MCF 10A (cell line): ENCODE measurements around the gene CHCHD3. TPM values are rescaled to one million over a fixed set of nuclear protein-coding genes. Genes with fewer than 3 reads are reported as not detected.

Experiments
- BruUV-seq: library from RNA; stranded (reverse); fragments of 400-500 nt; replicated peaks from 2 replicates; lab custom pipeline; 2021; lab: Mats Ljungman, UMichigan
- CTCF ChIA-PET: fragments of 300-600 bp; sonication (Branson Sonifier 250); formaldehyde crosslinking; extraction: SDS; loops from one replicate; lab custom pipeline; 2021; ENCODE audit warnings: antibody characterized with exemption, inconsistent platforms; lab: Yijun Ruan, JAX
- POLR2A ChIA-PET: fragments of 300-600, 350-650 bp; sonication (Branson Sonifier 250); formaldehyde crosslinking; extraction: SDS; loops from one replicate; lab custom pipeline; 2020; ENCODE audit warnings: antibody characterized with exemption, inconsistent platforms; lab: Yijun Ruan, JAX
- DNase-seq: peaks from one replicate; pipeline ENCODE4 v3.0.0-alpha.2; 2018; ENCODE audit not compliant: unreplicated experiment
- H3K27ac Mint-ChIP-seq: one replicate; pipeline ENCODE4 v1.8.0; 2022; ENCODE audit warnings: mild to moderate bottlenecking, low read depth, mixed read lengths; ENCODE audit not compliant: unreplicated experiment
- H3K27me3 Mint-ChIP-seq: one replicate; pipeline ENCODE4 v1.8.0; 2022; ENCODE audit warnings: mixed read lengths; ENCODE audit not compliant: insufficient read depth, unreplicated experiment
- H3K36me3 Mint-ChIP-seq: one replicate; pipeline ENCODE4 v1.8.0; 2022; ENCODE audit warnings: mild to moderate bottlenecking, moderate library complexity, mixed read lengths; ENCODE audit not compliant: insufficient read depth, unreplicated experiment
- H3K4me1 Mint-ChIP-seq: one replicate; pipeline ENCODE4 v1.8.0; 2022; ENCODE audit warnings: mixed read lengths; ENCODE audit not compliant: insufficient read depth, unreplicated experiment
- H3K4me3 Mint-ChIP-seq: one replicate; pipeline ENCODE4 v1.8.0; 2022; ENCODE audit warnings: mild to moderate bottlenecking, moderate library complexity, mixed read lengths; ENCODE audit not compliant: unreplicated experiment
- H3K9me3 Mint-ChIP-seq: one replicate; pipeline ENCODE4 v1.8.0; 2022; ENCODE audit warnings: mixed read lengths; ENCODE audit not compliant: unreplicated experiment
- CTCF ChIP-seq: fragments of 200-600 bp; IDR thresholded peaks from one replicate; pipeline ENCODE4 v1.8.0; 2022; ENCODE audit warnings: antibody characterized with exemption, mild to moderate bottlenecking; ENCODE audit not compliant: unreplicated experiment
- intact Hi-C: fragments of 100-400 bp; cut with micrococcal nuclease; formaldehyde crosslinking; loops from 2 replicates; pipeline ENCODE4 v1.14.1; 2022
- total RNA-seq: library from RNA; stranded (reverse); gene quantifications from 2 replicates; pipeline ENCODE4 v1.2.3, GENCODE V29; 2022

CHCHD3 gene
- total RNA-seq, 1 experiment from 2014 or later = 102 TPM

DNA sequence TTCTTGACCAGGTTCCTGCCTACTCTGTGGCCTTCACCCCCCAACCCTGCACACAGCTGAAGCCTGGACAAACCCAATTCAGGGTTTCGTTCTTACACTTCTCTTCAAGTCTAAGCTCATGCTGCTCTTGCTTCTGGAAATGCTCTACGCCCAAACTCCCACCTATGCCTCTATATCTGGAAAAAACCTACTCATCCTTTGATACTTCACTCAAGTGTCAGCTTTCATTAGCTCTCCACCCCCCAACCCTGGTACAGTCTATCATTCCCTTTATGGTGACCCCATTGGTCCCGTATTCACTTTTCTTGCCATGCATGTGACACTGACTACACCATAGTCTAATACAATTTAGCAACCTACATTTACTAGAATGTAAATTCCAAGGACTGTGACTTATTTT is 284.7 kb downstream of the CHCHD3 start:
- no peak overlapping the region for H3K27ac Mint-ChIP-seq
- H3K36me3 Mint-ChIP-seq = peaks cover 25% of the 10 kb centered on the region
- H3K27me3 Mint-ChIP-seq = no peaks in the 10 kb centered on the region
- peaks cover 7% of the 10 kb centered on the region for H3K4me1 Mint-ChIP-seq
- H3K9me3 Mint-ChIP-seq = no peaks in the 10 kb centered on the region
- intact Hi-C loops = no loop called here
- CTCF ChIA-PET = no interaction called here
- no TSS peak for BruUV-seq
- no peak for DNase-seq
- POLR2A ChIA-PET = no interaction called here
- no peak overlapping the region for H3K4me3 Mint-ChIP-seq
- TF ChIP-seq CTCF = no peak

DNA sequence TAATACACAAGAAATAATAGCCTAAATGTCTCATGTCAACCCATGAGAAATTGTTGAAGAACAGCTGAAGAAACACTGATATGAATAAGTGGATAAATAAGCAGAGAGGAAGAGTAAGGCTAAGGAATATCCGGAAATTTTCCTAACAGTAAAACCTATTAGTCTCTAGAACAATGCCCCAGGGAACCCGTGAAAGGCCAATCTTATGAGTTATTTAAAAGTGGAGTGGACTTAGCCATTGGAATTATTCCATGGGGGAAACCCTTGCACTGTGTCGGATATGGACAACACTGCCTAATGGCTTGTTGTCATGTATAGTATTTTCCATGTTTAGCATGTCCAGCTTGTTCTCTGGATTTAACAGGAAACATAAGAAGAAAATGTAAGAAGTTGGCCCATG is 288.4 kb downstream of the CHCHD3 start:
- Mint-ChIP-seq H3K4me1 (no peaks in the 10 kb centered on the region), H3K9me3 (no peaks in the 10 kb centered on the region), H3K36me3 (peaks cover 21% of the 10 kb centered on the region), H3K27ac (no peak overlapping the region), H3K4me3 (no peak overlapping the region), H3K27me3 (no peaks in the 10 kb centered on the region)
- no peak for TF ChIP-seq CTCF
- ChIA-PET POLR2A (no interaction called here), CTCF (interaction anchor here (1.0 kb wide), 1 partner anchor 8 kb away, joined by 4 read pairs; no protein-coding TSS in a partner anchor)
- BruUV-seq = no TSS peak
- intact Hi-C loops = no loop called here
- no peak for DNase-seq

- TF ChIP-seq CTCF = no peak
- H3K27ac Mint-ChIP-seq = no peak overlapping the region
- no peak overlapping the region for H3K4me3 Mint-ChIP-seq
- CTCF ChIA-PET = interaction anchor here (0.5 to 0.6 kb wide), 2 partner anchors 60 to 1856 kb away, joined by 3 read pairs; no protein-coding TSS in a partner anchor
- intact Hi-C loops = no loop called here
- peaks cover 20% of the 10 kb centered on the region for H3K36me3 Mint-ChIP-seq
- H3K9me3 Mint-ChIP-seq = no peaks in the 10 kb centered on the region
- POLR2A ChIA-PET = interaction anchor here (0.9 kb wide), 1 partner anchor 11 kb away, joined by 4 read pairs; no protein-coding TSS in a partner anchor
- no peaks in the 10 kb centered on the region for H3K4me1 Mint-ChIP-seq
- DNase-seq = no peak
- H3K27me3 Mint-ChIP-seq = no peaks in the 10 kb centered on the region
- BruUV-seq = no TSS peak
These were observed 290.9 kb downstream of the CHCHD3 start for GRCh38 chr7:132791036-132791435.

GRCh38 chr7:132790104-132790503 is 291.8 kb downstream of the CHCHD3 start:
- Mint-ChIP-seq H3K9me3 (no peaks in the 10 kb centered on the region), H3K27ac (no peak overlapping the region), H3K4me3 (no peak overlapping the region), H3K36me3 (peaks cover 17% of the 10 kb centered on the region), H3K27me3 (no peaks in the 10 kb centered on the region), H3K4me1 (no peaks in the 10 kb centered on the region)
- DNase-seq = no peak
- intact Hi-C loops = no loop called here
- POLR2A ChIA-PET = interaction anchor here (0.6 kb wide), 1 partner anchor 84 kb away, joined by 3 read pairs; no protein-coding TSS in a partner anchor
- BruUV-seq = no TSS peak
- TF ChIP-seq CTCF = no peak
- CTCF ChIA-PET = interaction anchor here (0.6 kb wide), 1 partner anchor 39 kb away, joined by 3 read pairs; no protein-coding TSS in a partner anchor
